Esophagus (tissue), 2 donors: ENCODE measurements around the gene ZBED4. TPM values are rescaled to one million over a fixed set of nuclear protein-coding genes. Genes with fewer than 3 reads are reported as not detected.

Experiments
- H3K27ac ChIP-seq, 2 donors: one replicate each; pipeline ENCODE4 v1.5.1; 2013; ENCODE audit warnings: low read depth in 2 of 2, mild to moderate bottlenecking in 2 of 2, inconsistent platforms in 1 of 2, low read length in 1 of 2, moderate library complexity in 1 of 2
- H3K27me3 ChIP-seq, 2 donors: one replicate each; pipeline ENCODE4 v1.6.1; 2013; ENCODE audit warnings: low read length in 2 of 2, control low read depth in 1 of 2, mild to moderate bottlenecking in 1 of 2; ENCODE audit not compliant: insufficient read depth in 2 of 2, control insufficient read depth in 1 of 2
- H3K36me3 ChIP-seq, 2 donors: one replicate each; pipeline ENCODE4 v1.6.1; 2013; ENCODE audit warnings: low read length in 1 of 2; ENCODE audit not compliant: control insufficient read depth in 2 of 2, insufficient read depth in 2 of 2
- H3K4me1 ChIP-seq, 2 donors: one replicate each; pipeline ENCODE4 v1.6.1; 2013; ENCODE audit warnings: low read length in 1 of 2; ENCODE audit not compliant: control insufficient read depth in 2 of 2, insufficient read depth in 2 of 2
- H3K4me3 ChIP-seq, 2 donors: one replicate each; pipeline ENCODE4 v1.5.1; 2013; ENCODE audit warnings: low read length in 2 of 2, mild to moderate bottlenecking in 2 of 2, low read depth in 1 of 2, moderate library complexity in 1 of 2
- H3K9me3 ChIP-seq, 2 donors: one replicate each; pipeline ENCODE4 v1.6.1; 2013; ENCODE audit warnings: mild to moderate bottlenecking in 2 of 2, low read depth in 1 of 2, low read length in 1 of 2, moderate library complexity in 1 of 2; ENCODE audit not compliant: control insufficient read depth in 2 of 2, insufficient read depth in 1 of 2
- WGBS, 2 donors: extraction: QIAGEN DNeasy Blood & Tissue Kit; methylation state at CpG; one replicate each; pipeline ENCODE4 v1.1.7; 2013; 5-methylcytosine and 5-hydroxymethylcytosine counted together
- polyA plus RNA-seq, 2 donors: library from polyadenylated mRNA; stranded (reverse); fragments of 200-250 nt; gene quantifications; one replicate each; pipeline ENCODE4 v1.2.3, GENCODE V29; 2013
- donor health status: healthy with polysubstance abuse.
- donor health status: Bipolar disorder and iron deficiency.

Gene ZBED4
- polyA plus RNA-seq, 2 donors: 4.7 to 4.9 TPM

DNA sequence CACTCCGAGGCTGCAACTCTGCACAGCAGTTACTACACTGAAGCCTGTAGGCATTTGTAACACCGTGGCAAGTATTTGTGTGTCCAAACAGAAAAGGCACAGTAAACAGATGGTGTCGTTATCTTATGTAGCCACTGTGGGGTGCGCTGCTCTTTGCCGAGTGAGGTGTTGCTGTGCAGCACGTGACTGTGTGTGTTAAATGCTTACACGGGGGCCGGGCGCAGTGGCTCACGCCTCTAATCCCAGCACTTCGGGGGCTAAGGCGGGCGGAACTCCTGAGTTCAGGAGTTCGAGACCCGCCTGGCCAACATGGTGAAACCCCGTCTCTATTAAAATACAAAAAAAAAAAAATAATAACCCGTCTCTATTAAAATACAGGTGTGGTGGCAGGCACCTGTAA lies 11.5 kb downstream of the ZBED4 start:
- H3K4me3 ChIP-seq: no peak overlapping the region
- no peak overlapping the region for H3K27ac ChIP-seq
- H3K36me3 ChIP-seq: peaks cover 0 to 2% of the 10 kb centered on the region in 2 donors
- 92% methylated on average over 17 of the region's 17 CpGs for WGBS, 2 donors
- peaks cover 0 to 2% of the 10 kb centered on the region in 2 donors for H3K4me1 ChIP-seq
- peaks cover 0 to 3% of the 10 kb centered on the region in 2 donors for H3K9me3 ChIP-seq
- H3K27me3 ChIP-seq: no peaks in the 10 kb centered on the region

DNA sequence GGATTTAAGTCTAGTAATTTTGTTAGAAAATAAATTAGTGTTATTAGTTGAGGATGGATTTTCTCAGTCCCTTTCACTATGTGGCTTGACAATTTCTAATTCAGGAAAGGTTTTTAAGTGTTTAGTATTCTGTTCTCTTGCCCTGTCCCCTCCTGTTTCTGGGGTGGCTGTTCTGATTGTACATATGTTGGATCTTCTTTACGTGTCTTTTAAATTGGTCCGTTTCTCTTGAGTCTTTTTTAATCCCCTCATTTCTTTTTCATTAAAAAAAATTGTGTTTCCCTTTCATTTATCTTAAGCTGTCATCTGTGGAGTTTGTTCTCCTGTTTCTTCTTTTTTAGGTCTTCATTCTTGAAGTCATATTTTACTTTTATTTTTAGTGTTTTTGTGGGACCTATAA lies 12.5 kb downstream of the ZBED4 start:
- Histone ChIP-seq H3K4me3 (no peak overlapping the region), H3K27me3 (no peaks in the 10 kb centered on the region), H3K36me3 (peaks cover 0 to 2% of the 10 kb centered on the region in 2 donors), H3K9me3 (peaks cover 0 to 3% of the 10 kb centered on the region in 2 donors), H3K27ac (no peak overlapping the region), H3K4me1 (peaks cover 0 to 2% of the 10 kb centered on the region in 2 donors)
- WGBS, 2 donors: 28 to 34% methylated on average over 2 of the region's 2 CpGs

DNA sequence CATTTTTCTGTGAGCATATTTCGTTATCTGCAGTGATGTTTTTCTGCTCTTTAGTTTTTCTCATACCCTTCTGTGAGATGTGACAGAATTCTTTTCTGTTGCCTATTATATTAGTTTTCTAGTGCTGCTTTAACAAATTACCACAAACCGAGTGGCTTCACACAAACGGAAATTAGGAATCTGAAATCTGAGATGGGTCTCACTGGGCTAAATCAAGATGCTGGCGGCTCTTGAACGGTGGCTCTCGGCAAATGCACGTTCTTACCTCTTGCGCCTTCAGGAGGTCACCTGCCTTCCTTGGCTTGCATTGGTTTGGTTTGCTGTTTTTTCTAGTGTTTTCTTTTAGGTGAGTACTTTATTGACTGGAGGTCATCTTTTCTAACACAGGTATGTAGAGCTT lies 13.0 kb downstream of the ZBED4 start:
- H3K27me3 ChIP-seq: no peaks in the 10 kb centered on the region
- 88 to 90% methylated on average over 8 of the region's 8 CpGs for WGBS, 2 donors
- no peaks in the 10 kb centered on the region for H3K4me1 ChIP-seq
- peaks cover 0 to 3% of the 10 kb centered on the region in 2 donors for H3K9me3 ChIP-seq
- H3K36me3 ChIP-seq: peaks cover 2% of the 10 kb centered on the region in 2 donors
- H3K4me3 ChIP-seq: no peak overlapping the region
- H3K27ac ChIP-seq: no peak overlapping the region

DNA sequence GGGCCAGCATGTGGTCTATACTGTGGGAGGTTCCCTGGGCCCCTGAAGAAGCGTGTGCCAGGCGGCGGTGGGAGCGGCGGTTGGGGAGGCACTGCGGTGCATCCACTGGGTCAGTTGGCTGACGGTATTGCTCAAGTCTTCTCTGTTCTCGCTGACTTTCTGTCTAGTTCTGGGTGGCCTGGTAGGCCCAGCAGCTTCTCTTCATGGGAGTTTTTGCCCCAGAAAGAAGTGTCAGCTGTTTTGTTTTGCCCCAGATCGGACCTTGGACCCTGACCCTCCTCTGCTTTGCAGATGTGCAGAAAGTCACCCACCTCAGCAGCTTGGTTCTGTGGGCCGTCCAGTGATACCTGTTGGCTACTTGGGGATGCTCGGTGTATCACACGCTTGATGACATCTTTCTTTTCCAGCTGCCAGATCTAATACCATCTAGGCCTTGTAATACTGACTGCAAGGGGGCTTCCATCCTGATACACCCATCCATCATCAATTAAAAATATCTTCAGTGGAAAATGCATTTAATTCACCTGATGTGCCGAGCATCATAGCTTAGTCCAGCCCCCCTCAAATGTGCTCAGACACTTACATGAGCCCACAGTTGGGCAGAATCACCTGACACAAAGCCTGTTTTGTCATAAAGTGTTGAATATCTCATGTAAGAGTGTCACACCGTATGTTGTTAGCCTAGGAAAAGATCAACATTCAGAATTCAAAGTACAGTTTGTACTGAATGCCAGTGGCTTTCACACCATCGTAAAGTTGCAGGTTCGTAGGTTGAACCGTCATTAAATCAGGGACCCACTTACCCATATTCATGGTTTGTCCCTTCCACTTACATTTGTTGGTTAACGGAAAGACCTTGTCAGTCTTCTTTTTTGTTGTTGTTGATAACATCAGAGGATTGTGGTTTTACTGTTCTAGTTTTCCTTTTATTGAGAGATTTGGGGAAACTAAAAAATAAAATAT lies 13.9 kb downstream of the ZBED4 start:
- Histone ChIP-seq H3K36me3 (peaks cover 2% of the 10 kb centered on the region in 2 donors), H3K9me3 (peaks cover 0 to 3% of the 10 kb centered on the region in 2 donors), H3K27ac (peak overlapping the region; percentile 29 to 56), H3K27me3 (no peaks in the 10 kb centered on the region), H3K4me3 (no peak overlapping the region), H3K4me1 (no peaks in the 10 kb centered on the region)
- 93 to 94% methylated on average over 18 of the region's 18 CpGs for WGBS, 2 donors

DNA sequence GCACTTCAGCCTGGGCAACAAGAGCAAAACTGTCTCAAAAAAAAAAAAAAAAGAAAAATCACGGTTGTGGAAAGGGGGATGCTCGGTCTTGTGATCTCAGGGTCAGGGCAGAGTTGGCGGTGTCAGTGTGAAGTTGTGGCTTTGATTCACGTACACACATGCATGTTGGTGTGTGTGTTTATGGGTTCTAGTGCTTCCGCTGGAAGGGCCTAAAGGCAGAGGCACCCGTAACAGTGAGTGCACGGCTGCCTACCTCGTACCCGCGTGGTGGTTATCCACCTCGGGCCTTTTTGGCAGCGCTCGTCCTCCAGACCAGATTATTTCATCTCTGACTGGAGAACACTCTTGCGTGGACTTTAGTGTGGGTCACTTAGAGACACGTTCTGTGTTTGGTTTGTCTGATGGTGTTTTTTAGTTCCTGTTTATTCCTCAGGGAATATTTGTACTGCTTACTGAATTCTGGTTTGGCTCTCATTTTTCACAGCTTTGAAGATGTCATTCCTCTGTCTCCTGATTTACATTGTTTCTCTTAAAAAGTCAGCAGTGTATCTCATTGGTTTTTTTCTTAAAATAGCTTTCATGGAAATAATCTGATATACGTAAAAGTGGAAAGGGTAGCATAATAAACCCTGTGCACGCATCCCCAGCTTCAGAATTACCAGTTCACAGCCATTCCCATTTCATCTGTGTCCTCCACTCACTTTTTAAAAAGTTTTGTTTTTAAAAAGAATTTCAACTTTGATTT lies 15.6 kb downstream of the ZBED4 start:
- Histone ChIP-seq H3K9me3 (peaks cover 0 to 3% of the 10 kb centered on the region in 2 donors), H3K27ac (no peak overlapping the region), H3K4me3 (no peak overlapping the region), H3K36me3 (peaks cover 2 to 4% of the 10 kb centered on the region in 2 donors), H3K4me1 (no peaks in the 10 kb centered on the region), H3K27me3 (no peaks in the 10 kb centered on the region)
- WGBS, 2 donors: 91 to 92% methylated on average over 17 of the region's 17 CpGs

DNA sequence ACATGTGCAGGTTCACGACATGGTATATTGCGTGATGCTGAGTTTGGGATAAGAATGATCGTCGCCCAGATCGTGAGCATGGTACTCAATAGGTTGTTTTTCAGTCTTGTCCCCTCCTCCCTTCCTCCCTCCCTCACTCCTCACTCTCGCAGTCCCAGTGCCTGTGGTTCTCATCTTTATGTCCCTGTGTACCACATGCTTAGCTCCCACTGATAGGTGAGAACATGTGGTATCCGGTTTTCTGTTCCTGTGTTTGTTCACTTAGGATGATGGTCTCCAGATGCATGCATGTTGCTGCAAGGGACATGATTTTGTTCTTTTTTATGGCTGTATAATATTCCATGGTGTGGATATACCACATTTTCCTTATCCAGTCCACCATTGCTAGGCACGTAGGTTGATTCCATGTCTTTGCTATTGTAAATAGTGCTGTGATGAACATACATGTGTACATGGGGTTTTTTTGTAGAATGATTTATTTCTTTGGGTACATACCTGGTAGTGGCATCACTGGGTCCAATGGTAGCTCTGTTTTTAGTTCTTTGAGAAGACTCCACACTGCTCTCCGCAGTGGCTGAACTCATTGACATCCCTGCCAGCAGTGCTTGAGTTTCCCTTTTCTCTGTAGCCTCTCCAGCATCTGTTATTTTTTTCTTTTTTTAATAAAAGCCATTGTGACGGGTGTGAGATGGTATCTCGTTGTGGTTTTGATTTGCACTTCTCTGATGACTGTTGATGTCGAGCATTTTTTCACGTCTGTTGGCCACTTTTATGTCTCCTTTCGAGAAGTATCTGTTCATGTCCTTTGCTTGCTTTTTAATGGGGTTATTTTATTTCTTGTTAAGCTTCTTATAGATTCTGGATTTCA lies 16.4 kb downstream of the ZBED4 start:
- Histone ChIP-seq H3K4me3 (no peak overlapping the region), H3K27ac (no peak overlapping the region), H3K27me3 (no peaks in the 10 kb centered on the region), H3K4me1 (no peaks in the 10 kb centered on the region), H3K36me3 (peaks cover 2% of the 10 kb centered on the region in 2 donors), H3K9me3 (peaks cover 0 to 3% of the 10 kb centered on the region in 2 donors)
- 86 to 90% methylated on average over 13 to 14 of the region's 14 CpGs for WGBS, 2 donors

DNA sequence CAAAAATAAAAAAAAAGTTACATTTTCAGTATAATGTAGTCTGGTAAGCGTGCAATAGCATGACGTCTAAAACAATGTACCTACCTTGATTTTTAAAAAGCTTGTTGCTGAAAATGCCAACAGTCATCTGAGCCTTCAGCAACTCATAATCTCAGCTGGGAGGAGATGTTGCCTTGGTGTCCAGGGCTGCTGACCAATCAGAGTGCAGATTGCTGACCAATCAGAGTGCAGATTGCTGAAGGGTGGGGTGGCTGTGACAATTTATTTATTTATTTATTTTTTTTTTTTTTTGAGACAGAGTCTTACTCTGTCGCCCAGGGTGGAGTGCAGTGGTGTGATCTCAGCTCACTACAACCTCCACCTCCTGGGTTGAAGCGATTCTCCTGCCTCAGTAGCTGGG lies 17.8 kb downstream of the ZBED4 start:
- peaks cover 2% of the 10 kb centered on the region in 2 donors for H3K36me3 ChIP-seq
- no peaks in the 10 kb centered on the region for H3K4me1 ChIP-seq
- no peak overlapping the region for H3K4me3 ChIP-seq
- 96% methylated on average over 4 of the region's 4 CpGs for WGBS, 2 donors
- no peaks in the 10 kb centered on the region for H3K27me3 ChIP-seq
- H3K9me3 ChIP-seq: peaks cover 0 to 3% of the 10 kb centered on the region in 2 donors
- no peak overlapping the region for H3K27ac ChIP-seq

DNA sequence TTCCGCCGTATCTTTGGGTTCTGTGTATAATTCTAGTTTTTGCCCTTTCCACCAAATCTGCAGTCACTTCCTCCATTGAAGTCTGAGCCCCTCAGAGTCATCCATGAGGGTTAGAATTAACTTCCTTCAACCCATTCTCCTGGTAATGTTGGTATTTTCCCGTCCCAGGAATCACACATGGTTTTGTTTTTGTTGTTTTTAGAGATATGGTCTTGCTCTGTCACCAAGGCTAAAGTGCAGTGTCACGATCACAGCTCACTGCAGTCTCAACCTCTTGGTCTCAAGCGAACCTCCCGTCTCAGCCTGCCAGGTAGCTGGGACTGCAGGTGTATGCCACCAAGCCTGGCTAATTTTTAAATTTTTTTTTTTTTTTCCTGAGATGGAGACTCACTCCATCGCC lies 18.7 kb downstream of the ZBED4 start:
- Histone ChIP-seq H3K4me3 (no peak overlapping the region), H3K27ac (no peak overlapping the region), H3K4me1 (no peaks in the 10 kb centered on the region), H3K9me3 (peaks cover 0 to 3% of the 10 kb centered on the region in 2 donors), H3K36me3 (peaks cover 2% of the 10 kb centered on the region in 2 donors), H3K27me3 (no peaks in the 10 kb centered on the region)
- 94 to 95% methylated on average over 7 of the region's 7 CpGs for WGBS, 2 donors
